ENCODE results near the gene ZNF771.

The ZNF771 gene

DNA sequence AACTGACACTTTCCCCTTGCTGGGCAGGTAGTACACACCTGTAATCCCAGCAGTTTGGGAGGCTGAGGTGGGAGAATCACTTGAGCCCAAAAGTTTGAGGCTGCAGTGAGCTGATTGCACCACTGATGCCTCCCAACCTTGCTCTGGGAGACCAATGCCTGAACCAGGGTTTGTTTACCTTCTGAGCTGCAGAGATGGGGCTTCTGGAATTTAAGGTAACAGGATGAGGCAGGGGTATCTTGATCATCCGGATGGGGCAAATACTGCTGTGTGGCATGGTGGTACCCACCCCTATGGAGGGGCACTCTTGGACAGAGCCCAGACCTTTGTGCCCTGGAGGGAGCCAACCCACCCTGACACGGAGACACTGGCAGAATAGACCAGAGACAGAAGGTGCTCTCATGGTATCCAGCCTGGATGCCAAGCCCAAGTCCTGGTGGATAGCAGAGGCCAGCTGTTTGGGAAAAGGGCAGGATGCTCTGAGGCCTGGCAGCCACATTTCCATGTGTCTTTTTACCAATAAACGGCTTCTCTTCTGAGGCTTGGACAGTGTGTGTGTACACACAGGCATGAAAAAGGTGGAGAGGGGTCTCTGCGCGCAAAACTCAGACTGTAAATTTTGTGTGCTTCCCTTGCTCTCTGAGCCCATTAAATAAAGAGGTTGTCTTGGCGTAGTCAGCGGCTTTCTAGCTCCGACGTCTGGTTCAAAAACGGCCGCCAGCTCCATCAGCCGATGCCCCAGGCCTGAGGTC, 7.8 kb upstream of the ZNF771 start:
- DNase-seq = no peak

DNA sequence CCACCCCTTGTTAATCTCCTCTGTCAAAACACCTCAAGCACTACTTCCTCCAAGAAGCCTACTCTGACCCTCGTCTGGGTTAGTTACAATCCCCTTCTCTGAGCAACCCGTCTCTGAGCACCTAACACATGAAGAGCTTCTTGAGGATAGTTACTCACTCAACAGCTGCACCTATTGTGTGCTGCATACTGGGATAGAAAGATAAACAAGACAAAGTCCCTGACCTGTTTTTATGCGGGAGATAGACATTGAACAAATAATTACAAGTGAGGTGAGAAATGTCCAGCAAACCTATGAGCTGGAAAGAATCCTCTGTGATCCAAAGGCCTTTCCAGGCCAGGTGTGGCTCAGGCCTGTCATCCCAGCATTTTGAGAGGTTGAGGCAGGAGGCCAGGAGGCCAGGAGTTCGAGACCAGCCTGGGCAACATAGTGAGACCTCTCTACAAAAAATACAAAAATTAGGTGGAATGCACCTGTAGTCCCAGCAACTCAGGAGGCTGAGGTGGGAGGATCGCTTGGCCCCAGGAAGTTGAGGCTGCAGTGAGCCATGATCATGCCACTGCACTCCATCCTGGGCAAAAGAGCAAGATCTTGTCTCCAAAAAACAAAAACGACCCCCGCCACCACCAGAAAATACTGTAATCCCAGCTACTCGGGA, 5.5 kb upstream of the ZNF771 start:
- no peak for DNase-seq

DNA sequence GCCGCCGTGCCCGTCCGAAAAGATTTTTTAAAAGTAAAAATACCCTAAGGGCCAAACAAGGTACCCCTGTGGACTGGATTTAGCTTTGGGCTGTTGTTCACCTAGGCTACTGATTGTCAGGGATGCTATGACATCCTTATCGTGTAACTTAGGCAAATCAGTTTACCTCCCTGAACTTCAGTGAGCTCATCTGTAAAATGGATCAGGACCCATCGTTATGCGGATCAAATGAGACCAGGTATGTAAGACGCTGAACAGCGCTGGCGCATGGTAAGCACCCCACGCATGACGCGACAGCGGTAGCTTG, 658 bp upstream of the ZNF771 start:
- DNase-seq = no peak

DNA sequence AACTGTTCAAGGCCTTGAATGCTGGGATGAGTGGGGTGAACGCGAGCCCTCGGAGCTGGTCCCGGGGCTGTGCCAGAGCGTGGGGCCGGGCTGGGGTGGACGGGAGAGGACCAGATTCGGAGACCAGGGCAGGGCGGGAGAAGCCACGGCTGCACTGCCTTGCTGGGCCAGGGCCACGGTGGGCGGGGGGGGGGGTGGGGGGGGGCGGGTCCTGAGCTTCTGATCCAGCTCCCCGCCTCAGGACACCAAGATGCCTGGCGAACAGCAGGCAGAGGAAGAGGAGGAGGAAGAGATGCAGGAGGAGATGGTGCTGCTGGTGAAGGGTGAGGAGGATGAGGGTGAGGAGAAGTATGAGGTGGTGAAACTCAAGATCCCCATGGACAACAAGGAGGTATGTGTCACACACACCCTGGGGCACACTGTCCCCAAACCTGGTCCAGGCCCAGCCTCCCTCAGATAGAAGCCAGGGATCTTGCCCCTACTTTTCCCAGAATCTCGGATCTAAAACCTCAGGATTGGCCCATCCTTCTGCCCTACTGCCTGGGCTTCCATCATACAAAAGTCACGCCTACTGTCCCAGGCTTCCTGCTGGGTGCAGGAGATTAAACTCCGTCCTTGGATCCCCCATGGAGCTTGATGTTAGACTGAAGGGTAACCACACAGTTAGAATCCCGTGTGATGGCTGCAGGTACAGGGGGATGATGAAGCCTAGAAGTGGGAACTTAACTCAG, 563 bp downstream of the ZNF771 start:
- no peak for DNase-seq

DNA sequence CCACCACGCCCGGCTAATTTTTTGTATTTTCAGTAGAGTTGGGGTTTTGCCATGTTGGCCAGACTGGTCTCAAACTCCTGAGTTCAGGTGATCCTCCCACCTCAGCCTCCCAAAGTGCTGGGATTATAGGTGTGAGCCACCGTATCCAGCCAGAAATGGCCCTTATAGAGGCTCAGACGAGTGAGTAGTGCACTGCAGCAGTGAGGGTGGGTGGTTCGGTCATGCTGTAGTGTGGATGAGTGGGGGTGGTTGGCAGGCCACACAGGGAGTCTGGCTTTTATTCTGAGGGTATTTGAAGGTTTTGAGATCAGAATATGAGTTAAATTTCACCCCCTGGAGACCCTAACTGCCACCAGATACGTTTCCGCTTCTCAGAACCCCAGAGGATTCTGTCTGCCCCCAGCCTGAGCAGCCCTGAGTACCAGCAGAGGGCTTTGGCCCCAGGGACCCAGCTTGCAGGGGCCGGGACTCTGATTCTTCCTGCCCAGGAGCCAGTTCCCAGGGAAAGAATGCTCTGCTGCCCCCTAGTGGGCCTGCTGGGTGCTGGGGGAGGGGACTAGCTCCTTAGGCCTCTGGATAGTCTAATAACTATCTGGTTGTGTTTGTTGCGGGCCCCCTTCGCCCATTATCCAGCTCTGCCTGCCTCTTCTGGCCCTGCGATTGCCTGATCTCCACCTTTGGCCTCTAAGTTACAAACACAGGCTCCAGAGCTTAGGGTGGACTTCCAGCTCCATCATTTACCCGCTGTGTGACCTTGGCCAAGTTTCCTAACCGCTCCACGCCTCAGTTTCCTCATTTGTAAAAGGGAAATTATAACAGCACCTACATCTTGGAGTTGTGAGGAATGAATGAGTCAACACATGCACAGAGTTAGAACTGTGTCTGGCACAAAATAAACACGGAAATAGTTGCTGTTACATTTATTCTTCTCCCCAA, 2.0 kb downstream of the ZNF771 start:
- DNase-seq = peak; percentile 85

DNA sequence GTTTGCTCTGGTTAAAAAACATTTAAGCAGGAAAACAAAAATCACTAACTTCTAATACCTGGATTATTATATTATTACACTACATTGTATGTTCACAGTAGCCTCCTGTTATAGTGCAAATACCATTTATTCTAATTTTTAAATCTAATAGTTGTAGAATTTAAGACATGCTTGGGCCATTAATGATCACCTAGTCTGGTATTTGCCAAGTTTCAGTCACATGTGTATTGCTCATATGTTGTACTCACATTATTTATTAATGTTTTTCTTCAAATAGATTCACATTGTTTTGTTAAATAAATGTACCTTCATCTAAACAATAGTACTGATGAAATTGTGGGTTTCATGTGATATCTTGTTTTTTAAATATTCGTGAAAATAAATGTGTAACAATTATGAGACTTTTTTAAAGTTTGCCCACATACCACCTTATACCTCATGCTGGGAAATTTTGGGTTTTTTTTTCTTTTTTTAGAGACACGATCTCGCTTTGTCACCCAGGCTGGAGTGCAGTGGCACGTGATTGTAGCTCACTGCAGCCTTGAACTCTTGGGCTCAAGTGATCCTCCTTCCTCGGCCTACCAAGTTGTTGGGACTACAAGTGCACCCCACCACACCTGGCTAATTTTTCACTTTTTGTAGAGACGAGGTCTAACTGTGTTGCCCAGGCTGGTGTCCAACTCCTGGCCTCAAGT, 5.9 kb downstream of the ZNF771 start:
- no peak for DNase-seq

DNA sequence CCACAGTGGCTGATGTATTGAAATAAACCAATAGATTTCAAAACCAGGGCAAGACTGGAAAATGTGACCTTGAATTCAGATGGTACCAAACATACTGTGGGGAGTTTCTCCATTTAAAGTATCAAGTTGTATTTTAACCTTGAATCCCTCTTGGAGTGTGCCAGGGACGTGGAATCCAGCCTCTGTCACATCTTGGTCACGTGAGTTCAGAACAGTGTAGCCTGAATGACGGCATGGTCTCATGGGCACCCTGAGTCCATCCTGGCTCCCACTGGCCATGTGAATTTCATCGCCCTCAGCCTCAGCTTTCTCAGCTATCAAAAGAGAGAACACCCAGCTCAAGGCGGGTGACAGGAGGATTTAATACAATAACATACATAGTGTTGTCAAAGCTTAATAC, 6.8 kb downstream of the ZNF771 start:
- no peak for DNase-seq

DNA sequence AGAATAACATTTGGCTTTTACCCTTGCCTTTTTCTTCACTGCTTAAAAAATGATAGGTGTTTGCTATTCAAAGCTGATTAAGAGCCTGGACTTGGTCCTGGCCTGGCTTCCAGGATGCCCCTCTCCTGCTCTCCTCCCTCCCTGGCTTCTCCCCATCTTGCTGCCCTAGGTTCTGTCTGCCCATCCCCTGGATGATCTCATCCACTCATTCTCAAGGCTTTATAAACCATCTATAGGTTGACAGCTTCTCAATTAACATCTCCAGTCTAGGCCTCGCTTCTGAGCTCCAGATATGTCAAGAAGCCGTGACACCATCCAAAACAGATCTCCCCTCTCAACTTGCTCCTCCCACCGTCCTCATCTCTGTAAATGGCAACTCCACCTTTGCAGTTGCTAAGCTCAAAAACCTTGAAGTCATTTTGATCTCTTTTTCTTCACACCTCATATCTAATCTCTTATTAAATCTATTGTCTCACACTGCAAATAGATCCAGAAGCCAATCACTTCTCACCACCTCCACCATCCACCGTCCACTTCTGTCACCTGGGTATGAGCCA, 8.7 kb downstream of the ZNF771 start:
- no peak for DNase-seq

DNA sequence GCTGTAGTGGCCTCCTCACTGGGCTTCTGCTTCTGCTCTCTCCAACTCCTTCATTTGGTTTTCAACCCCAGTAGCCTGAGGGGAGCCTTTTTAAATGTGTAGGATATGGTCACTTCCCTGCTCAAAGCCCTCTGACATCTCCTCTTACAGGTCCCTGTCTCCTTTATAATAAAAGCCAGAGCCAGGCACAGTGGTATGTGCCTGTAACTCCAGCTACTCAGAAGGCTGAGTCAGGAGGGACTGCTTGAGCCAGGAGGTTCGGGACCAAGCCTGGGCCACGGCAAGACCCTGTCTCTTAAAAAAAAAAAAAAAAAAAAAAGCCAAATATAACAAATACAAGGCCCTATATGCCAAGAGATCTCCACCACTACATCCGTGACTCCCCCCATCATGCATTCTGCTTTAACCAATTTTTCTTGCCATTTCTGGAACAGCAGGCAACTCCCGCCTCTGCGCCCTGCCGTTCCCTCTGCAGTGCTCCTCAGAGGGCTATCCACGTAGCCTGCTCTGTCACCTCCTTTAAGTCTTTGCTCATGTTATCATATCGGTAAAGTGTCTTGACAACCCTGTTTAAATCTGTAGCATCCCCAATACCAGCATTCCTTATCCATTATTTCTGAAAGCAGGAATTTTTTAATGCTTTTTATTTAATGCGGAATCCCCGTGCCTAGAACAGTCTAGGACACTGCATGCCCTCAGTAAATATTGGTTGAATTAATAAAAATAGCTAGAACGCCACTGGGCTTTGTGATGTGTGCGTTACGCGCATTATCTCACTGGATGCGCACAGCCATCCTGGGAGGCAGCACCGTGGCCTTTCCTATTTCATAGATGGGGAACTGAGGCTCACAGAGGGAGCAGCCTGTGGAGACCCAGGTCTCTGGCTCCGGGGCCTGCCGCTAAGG, 9.5 kb downstream of the ZNF771 start:
- no peak for DNase-seq

DNA sequence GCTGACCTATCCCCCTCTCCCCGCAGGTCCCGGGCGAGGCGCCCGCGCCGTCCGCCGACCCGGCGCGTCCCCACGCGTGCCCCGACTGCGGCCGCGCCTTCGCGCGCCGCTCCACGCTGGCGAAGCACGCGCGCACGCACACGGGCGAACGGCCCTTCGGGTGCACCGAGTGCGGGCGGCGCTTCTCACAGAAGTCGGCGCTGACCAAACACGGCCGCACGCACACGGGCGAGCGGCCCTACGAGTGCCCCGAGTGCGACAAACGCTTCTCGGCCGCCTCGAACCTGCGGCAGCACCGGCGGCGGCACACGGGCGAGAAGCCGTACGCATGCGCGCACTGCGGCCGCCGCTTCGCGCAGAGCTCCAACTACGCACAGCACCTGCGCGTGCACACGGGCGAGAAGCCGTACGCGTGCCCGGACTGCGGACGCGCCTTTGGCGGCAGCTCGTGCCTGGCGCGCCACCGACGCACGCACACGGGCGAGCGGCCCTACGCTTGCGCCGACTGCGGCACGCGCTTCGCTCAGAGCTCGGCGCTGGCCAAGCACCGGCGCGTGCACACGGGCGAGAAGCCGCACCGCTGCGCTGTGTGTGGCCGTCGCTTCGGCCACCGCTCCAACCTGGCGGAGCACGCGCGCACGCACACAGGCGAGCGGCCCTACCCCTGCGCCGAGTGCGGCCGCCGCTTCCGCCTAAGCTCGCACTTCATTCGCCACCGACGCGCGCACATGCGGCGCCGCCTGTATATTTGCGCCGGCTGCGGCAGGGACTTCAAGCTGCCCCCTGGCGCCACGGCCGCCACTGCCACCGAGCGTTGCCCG, 10.3 kb downstream of the ZNF771 start:
- peak; percentile 85 for DNase-seq

DNA sequence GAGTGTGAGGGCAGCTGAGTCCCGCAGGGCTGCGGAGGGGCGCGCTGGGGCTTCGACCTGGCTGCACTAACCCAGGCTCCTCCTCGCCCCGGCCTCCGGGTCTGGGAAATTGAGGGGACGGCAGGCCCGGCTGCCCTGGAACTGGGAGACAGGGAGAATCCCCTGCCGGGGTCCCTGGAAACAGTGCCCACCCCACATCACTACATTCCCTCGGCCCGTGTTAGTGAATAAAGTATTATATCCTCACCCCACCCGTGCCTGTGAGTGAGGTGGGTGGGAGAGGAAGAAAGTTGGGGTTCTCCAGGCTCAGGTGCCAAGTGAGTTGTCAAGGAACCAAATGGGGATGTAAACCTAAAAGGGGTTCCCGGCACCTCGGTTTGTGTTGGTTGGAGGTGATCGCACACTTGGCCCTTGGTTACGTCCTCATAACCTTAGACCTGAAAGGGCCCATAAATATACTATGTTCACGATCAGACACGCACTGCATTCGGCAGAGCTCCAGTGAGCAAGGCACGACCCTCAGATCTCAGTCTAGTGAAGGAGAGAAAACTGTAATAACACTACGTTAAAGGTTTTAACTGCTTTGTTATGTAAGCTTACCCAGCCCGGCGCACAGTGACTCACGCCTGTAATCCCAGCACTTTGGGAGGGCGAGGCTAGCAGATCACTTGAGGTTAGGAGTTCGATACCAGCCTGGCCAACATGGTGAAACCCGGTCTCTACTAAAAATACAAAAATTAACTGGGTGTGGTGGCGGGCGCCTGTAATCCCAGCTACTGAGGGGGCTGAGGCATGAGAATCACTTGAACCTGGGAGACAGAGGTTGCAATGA, 11.2 kb downstream of the ZNF771 start:
- DNase-seq = no peak

DNA sequence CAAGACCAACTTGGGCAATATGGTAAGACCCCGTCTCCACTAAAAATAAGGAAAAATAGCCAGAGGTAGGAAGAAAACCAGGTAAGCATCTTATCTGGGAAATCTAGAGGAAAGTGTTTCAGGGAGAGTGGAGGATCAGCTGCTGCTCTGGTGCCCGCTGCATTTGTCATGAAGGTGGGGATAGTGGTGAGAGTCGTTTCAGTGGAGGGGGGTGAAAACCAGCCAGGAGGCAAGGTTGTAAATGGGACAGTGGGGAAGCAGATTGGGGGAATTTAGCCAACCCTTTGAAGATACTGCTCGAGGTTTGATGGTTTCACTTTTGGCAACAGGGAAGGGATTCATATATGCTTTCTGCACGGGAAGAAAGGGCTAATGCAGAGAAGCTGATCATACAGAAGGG, 13.6 kb downstream of the ZNF771 start:
- no peak for DNase-seq

DNA sequence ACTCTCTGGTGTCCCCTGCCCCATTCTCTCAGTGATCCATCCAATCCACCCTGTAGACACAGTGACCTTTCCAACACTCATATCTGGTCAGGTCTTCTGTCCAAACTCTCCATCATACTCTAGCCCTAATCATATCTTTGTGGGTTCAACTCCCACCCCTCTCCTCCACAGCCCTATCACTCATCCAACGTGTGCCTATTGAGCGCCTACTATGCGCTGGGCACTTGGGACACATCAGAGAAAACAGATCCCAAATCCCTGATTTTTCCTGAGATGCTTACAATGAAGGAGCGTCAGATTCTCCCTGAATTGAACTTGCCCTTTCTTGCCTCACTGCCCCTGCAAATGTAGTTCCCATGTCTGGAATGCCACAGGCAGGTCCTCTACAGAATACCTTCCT, 20.6 kb downstream of the ZNF771 start:
- no peak for DNase-seq

DNA sequence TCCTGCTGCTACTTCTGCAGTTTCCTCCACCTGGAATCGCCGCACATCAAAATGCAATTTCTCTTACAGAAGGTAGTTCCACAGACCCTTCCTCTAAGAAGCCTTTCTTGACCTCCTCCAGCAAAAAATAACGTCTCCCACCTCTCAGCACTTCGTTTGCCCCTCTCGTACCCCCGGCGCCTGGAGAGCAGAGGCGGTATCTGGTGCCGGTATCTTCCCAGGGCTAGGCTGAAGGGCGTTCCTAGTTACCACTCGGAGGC, 21.9 kb downstream of the ZNF771 start:
- no peak for DNase-seq

DNA sequence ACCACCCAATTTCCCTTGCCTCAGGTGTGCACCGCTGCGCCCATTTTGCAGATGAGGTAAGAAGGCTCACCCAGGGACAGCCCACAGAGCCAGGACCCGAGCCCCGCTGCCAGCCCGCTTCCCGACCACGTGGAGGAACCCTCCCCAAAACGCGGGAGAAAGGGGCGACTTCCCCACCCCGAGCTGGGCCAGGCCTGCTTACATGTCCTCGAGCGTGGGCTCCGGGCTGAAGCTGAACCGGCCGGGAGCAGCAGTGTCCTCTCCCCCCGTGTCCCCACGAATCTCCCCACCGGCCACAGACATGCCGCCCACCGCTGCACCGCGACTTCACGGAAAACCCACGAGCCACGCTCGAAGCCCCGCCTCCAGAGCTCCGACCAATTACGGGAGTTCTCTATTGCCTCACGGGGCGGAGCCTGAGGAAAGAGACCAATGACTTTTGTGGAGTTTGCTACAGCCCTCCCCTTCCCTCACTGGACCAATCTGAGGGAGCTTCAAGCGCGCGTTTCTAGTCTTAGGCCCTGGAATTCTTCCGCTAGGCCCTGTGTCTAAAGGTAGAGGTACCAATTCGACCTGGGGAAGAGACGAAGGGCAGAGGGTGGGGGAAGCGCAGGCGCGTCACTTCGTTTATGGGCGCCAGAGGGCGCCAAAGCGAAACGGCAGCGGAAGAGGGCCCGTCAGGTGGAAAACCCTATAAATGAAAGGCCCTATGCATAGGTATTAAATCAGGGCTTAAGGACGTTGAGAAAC, 22.4 kb downstream of the ZNF771 start, which contains the start of gene DCTPP1:
TSS of gene DCTPP1 (minus strand) at position 353 of the 750 bp plus-strand sequence. CDS start at position 303, 50 bp downstream.
- peak; percentile 99 for DNase-seq

DNA sequence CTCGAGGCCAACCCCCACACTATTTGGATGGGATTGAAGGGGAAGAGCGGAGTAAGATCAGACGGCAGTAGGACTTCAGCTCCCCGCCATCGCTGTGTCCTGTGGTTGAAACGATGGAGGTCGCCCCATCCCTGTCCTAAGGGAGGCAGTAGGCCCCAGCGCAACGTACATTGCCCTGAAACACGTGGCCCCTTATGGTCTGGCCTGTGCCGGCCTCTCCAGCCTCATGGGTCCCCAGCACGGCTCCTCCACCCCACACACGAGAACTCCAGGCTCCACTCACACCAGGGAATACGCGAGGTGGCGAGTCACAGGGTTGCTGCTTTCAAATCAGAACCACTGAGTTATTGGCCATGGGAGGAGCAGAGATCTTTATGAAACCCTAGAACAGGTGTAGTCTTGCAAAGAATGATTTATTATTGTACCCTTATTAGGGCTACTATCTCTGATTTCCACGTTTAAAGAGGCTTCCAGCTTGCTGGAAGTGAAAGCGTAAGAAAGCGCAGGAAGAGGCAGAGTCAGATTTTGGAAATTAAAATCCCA, 23.1 kb downstream of the ZNF771 start:
- DNase-seq = no peak

DNA sequence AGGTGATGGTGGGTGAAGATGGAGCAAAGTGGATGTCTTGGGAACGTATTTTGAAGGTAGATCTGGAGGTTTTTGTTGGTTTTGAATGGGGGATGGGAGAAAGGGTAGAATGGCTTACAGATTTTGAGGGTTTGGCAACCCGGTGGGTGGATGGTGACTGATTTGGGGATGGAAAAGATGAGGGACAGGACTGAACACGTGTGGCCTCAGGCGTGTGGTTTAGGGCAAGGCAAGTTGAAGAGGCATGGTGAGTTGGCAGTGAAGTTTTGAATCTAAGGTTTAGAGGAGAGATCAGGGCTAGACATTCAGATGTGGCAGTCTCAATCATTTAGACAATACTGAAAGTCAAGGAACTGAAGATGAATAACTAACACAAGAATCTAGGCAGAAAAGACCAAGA, 27.4 kb downstream of the ZNF771 start:
- no peak for DNase-seq

DNA sequence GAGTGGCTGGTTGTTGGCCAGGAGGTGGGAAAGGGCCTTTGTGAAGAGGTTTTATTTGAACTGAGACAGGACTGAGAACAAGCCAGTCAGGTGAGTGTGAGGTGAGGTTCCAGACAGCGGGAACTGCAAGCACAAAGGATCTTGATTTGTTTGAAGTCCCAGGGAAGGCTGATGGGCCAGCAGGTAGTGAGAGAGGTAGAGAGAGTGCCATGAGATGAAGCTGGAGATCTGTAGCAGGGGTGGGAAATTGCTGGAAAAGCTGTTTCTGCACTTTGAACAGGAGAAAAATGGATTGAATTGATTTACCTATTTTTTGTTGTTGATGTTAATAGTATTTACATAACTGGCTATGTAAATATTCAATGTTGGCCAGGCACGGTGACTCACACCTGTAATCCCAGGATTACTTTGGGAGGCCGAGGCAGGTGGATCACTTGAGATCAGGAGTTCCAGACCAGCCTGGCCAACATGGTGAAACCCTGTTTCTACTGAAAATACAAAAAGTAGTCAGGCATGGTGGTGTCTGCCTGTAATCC, 30.2 kb downstream of the ZNF771 start:
- DNase-seq = peak; percentile 84

All from DMS79 treated with DMSO at 0.1 percent for 48 hours (cell line).